Measurements from ENCODE around the gene C7orf25.

Gene C7orf25

DNA sequence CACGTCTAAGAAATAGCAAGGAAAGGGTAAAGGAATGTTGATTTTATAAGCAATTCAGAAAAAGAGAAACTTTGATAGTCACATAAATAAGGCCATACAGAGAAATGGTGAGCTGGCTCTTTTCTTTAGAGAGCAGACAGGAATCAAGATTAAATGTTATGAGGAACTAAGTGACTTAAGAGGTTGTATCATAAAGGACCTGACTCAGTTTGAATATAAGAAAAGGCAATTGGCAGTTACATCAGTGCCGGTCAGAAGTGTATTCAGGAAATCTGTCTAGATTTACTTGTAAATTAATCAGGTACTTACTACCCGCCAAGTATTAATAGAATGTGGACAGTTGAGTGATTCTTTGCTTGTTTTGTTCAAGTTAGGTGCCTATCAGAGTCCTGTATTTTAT lies 22.4 kb upstream of the C7orf25 start:
- no peaks in the 10 kb centered on the region for H3K27me3 ChIP-seq (ENCODE audit: insufficient read depth, poor library complexity, severe bottlenecking)
- no peak for ATAC-seq (ENCODE audit: low read depth)
- no peak overlapping the region for H3K4me3 ChIP-seq (ENCODE audit: severe bottlenecking)
- H3K4me1 ChIP-seq (ENCODE audit: insufficient read depth, poor library complexity, severe bottlenecking): peaks cover 7% of the 10 kb centered on the region
- DNase-seq (ENCODE audit: low spot score): no peak
- no peaks in the 10 kb centered on the region for H3K9me3 ChIP-seq (ENCODE audit: severe bottlenecking)
- no peak overlapping the region for H3K27ac ChIP-seq (ENCODE audit: poor library complexity, severe bottlenecking)
- peaks cover 47% of the 10 kb centered on the region for H3K36me3 ChIP-seq (ENCODE audit: low read depth)
- TF ChIP-seq, protein P1, sequence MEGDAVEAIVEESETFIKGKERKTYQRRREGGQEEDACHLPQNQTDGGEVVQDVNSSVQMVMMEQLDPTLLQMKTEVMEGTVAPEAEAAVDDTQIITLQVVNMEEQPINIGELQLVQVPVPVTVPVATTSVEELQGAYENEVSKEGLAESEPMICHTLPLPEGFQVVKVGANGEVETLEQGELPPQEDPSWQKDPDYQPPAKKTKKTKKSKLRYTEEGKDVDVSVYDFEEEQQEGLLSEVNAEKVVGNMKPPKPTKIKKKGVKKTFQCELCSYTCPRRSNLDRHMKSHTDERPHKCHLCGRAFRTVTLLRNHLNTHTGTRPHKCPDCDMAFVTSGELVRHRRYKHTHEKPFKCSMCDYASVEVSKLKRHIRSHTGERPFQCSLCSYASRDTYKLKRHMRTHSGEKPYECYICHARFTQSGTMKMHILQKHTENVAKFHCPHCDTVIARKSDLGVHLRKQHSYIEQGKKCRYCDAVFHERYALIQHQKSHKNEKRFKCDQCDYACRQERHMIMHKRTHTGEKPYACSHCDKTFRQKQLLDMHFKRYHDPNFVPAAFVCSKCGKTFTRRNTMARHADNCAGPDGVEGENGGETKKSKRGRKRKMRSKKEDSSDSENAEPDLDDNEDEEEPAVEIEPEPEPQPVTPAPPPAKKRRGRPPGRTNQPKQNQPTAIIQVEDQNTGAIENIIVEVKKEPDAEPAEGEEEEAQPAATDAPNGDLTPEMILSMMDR (IDR thresholded peaks at IDR 0.05; ENCODE audit: poor library complexity, severe bottlenecking): no peak

DNA sequence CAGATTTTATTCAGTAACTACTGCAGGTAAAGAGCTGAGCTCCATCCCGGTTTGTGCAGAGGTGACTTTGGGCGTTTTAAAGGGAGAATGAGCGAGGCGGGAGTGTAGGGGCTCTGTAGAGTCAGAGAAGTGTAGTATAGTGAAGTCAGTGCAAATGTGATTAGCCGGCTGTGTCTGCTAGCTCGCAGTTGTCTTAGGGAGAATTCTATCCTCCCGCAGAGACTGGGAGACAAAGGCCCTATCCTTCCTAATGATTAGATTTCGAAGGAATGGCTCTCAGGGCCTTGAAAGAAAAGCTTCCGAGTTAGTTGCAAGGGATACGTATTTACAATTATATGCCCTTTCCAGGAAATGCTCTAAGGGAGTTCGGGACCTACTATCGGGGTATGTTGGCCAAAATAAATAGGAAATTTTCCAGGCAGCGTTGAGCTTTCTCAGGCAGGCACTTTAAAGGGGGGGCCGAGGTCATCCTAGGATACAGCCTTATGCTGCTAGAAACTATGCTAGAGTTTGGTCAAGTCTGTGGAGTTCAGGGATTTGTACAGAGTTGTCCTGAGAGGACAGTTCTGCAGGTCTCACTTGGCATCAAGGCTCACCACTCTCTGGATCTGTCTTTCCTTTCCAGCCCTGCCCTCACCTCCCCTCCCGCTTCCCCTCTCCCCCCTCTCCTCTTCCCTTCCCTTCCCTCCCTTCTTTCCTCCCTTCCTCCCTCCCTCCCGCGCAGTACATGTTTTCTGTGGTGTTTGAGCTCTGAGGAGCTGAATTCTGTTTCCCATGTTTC lies 21.1 kb upstream of the C7orf25 start:
- peak overlapping the region; percentile 25 for H3K27ac ChIP-seq (ENCODE audit: poor library complexity, severe bottlenecking)
- peak; percentile 26; the same call in 2 of the 3 replicates for ATAC-seq (ENCODE audit: low read depth)
- H3K36me3 ChIP-seq (ENCODE audit: low read depth): peaks cover 43% of the 10 kb centered on the region
- H3K4me3 ChIP-seq (ENCODE audit: severe bottlenecking): peak overlapping the region; percentile 52
- H3K9me3 ChIP-seq (ENCODE audit: severe bottlenecking): no peaks in the 10 kb centered on the region
- TF ChIP-seq, protein P1 (IDR thresholded peaks at IDR 0.05; ENCODE audit: poor library complexity, severe bottlenecking): no peak
- H3K27me3 ChIP-seq (ENCODE audit: insufficient read depth, poor library complexity, severe bottlenecking): no peaks in the 10 kb centered on the region
- H3K4me1 ChIP-seq (ENCODE audit: insufficient read depth, poor library complexity, severe bottlenecking): peaks cover 14% of the 10 kb centered on the region
- DNase-seq (ENCODE audit: low spot score): no peak

DNA sequence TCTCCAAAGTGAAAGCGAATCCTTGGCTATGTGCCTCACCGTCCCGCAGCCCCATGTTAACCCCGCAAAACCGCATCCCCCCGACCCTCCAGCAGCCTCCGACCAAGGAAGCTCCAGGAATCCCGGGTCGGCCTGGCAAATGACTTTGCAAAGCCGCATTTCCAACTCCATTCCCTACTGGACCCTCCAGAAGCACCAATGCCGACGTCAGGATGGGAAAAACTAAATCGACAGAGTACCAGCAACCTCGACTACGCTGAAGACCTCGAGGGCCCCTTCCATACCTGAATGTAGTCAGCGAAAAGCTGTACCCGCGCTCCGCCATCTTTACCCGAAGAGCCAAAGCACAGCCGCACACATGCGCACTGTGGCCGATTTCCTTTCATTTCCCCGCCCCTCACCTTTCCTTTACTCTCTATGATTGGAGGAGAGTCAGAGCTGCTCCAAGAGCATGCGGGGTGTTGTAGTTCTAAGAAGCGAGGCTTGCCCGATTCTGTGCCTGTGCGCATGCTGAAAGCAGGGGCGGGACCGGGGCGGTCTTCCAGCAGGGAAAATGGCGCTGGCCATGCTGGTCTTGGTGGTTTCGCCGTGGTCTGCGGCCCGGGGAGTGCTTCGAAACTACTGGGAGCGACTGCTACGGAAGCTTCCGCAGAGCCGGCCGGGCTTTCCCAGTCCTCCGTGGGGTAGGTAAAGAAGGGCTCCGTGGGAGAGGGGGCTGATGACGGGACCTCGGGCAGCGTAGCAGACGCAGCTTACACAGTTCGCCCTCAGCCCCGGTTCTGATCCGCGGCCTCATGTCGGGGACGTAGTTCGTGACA lies 20.2 kb upstream of the C7orf25 start, which contains the start of the genes MRPL32 and PSMA2:
TSS of gene MRPL32 (plus strand) at position 543 of the 818 bp plus-strand sequence. CDS start at position 554, 11 bp downstream.
TSS of gene PSMA2 (minus strand) at position 341 of the 818 bp plus-strand sequence. CDS start at position 325, 16 bp downstream.
- H3K27me3 ChIP-seq (ENCODE audit: insufficient read depth, poor library complexity, severe bottlenecking): no peaks in the 10 kb centered on the region
- DNase-seq (ENCODE audit: low spot score): peak; percentile 95
- no peaks in the 10 kb centered on the region for H3K9me3 ChIP-seq (ENCODE audit: severe bottlenecking)
- H3K36me3 ChIP-seq (ENCODE audit: low read depth): peaks cover 38% of the 10 kb centered on the region
- H3K4me3 ChIP-seq (ENCODE audit: severe bottlenecking): peak within 1 kb of the TSS; percentile 52
- peak; percentile 99 for ATAC-seq (ENCODE audit: low read depth)
- H3K4me1 ChIP-seq (ENCODE audit: insufficient read depth, poor library complexity, severe bottlenecking): peaks cover 19% of the 10 kb centered on the region
- TF ChIP-seq, protein P1 (IDR thresholded peaks at IDR 0.05; ENCODE audit: poor library complexity, severe bottlenecking): no peak
- peak within 1 kb of the TSS; percentile 45 for H3K27ac ChIP-seq (ENCODE audit: poor library complexity, severe bottlenecking)

DNA sequence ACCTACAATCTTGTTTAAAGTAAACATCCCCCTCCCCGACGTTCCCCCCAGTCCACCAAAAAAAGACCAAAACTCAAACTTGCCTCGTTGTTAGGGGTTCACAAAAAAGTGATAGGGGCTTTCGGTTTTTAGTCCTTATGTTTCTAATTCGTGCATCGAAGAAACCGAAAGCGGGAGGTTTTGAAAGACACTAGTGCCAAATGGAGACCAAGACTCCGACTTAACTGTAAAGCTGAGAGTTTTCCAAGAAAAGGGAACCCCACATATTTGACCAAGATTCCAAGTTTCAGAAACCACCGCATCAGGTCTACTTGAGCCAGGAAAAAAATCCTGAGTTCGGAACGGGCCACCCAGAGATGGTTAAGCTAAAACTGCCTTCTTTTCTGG lies 19.6 kb upstream of the C7orf25 start:
- TF ChIP-seq, protein P1 (IDR thresholded peaks at IDR 0.05; ENCODE audit: poor library complexity, severe bottlenecking): no peak
- Histone ChIP-seq H3K9me3 (ENCODE audit: severe bottlenecking) (no peaks in the 10 kb centered on the region), H3K36me3 (ENCODE audit: low read depth) (peaks cover 38% of the 10 kb centered on the region), H3K27me3 (ENCODE audit: insufficient read depth, poor library complexity, severe bottlenecking) (no peaks in the 10 kb centered on the region), H3K4me1 (ENCODE audit: insufficient read depth, poor library complexity, severe bottlenecking) (peaks cover 23% of the 10 kb centered on the region), H3K4me3 (ENCODE audit: severe bottlenecking) (peak overlapping the region; percentile 52), H3K27ac (ENCODE audit: poor library complexity, severe bottlenecking) (peak overlapping the region; percentile 45)
- DNase-seq (ENCODE audit: low spot score) (no peak), ATAC-seq (ENCODE audit: low read depth) (no peak)
